Osteocyte (in vitro differentiated cells): ENCODE data around the gene KAZN. TPM values are rescaled to one million over a fixed set of nuclear protein-coding genes. Genes with fewer than 3 reads are reported as not detected.

Experiments
- DNase-seq: peaks from one replicate; pipeline ENCODE4 v3.0.0; 2021; ENCODE audit warnings: mixed read lengths; ENCODE audit not compliant: unreplicated experiment; ENCODE audit errors: extremely low spot score
- H3K27ac Mint-ChIP-seq: one replicate; pipeline ENCODE4 v1.8.0; 2021; ENCODE audit warnings: mild to moderate bottlenecking, mixed read lengths; ENCODE audit not compliant: unreplicated experiment
- H3K27me3 Mint-ChIP-seq: one replicate; pipeline ENCODE4 v1.8.0; 2021; ENCODE audit warnings: mixed read lengths; ENCODE audit not compliant: unreplicated experiment
- H3K36me3 Mint-ChIP-seq: one replicate; pipeline ENCODE4 v1.8.0; 2021; ENCODE audit warnings: mixed read lengths; ENCODE audit not compliant: unreplicated experiment
- H3K4me1 Mint-ChIP-seq: one replicate; pipeline ENCODE4 v1.8.0; 2021; ENCODE audit warnings: mixed read lengths; ENCODE audit not compliant: unreplicated experiment
- H3K4me3 Mint-ChIP-seq: one replicate; pipeline ENCODE4 v1.8.0; 2021; ENCODE audit warnings: mild to moderate bottlenecking, moderate library complexity, mixed read lengths; ENCODE audit not compliant: unreplicated experiment
- H3K9me3 Mint-ChIP-seq: one replicate; pipeline ENCODE4 v1.8.0; 2021; ENCODE audit warnings: mixed read lengths; ENCODE audit not compliant: unreplicated experiment
- CTCF ChIP-seq: fragments of 200-600 bp; sonication (generic); IDR thresholded peaks from 2 replicates; pipeline ENCODE4 v1.5.0; 2021; ENCODE audit warnings: antibody characterized with exemption, mild to moderate bottlenecking, moderate library complexity
- total RNA-seq: library from RNA; stranded (reverse); gene quantifications from 2 replicates; pipeline ENCODE4 v1.2.1, GENCODE V29; 2021

The KAZN gene
- total RNA-seq, 1 donor from 2014 or later, result 47.1 TPM

- H3K27me3 Mint-ChIP-seq, result no peaks in the 10 kb centered on the region
- H3K27ac Mint-ChIP-seq, result peak overlapping the region; percentile 92
- H3K4me1 Mint-ChIP-seq, result peaks cover 50% of the 10 kb centered on the region
- peak; percentile 46 for TF ChIP-seq CTCF
- no peaks in the 10 kb centered on the region for H3K9me3 Mint-ChIP-seq
- H3K4me3 Mint-ChIP-seq, result peak overlapping the region; percentile 93
- DNase-seq, result peak; percentile 88
- no peaks in the 10 kb centered on the region for H3K36me3 Mint-ChIP-seq
These were observed 326.2 kb downstream of the KAZN start for GRCh38 chr1:14924455-14925331.

GRCh38 chr1:14925336-14926136 is 327.1 kb downstream of the KAZN start:
- H3K27me3 Mint-ChIP-seq, result no peaks in the 10 kb centered on the region
- H3K9me3 Mint-ChIP-seq, result no peaks in the 10 kb centered on the region
- peaks cover 57% of the 10 kb centered on the region for H3K4me1 Mint-ChIP-seq
- no peak for DNase-seq
- H3K27ac Mint-ChIP-seq, result peak overlapping the region; percentile 92
- no peaks in the 10 kb centered on the region for H3K36me3 Mint-ChIP-seq
- TF ChIP-seq CTCF, result peak; percentile 17
- H3K4me3 Mint-ChIP-seq, result peak overlapping the region; percentile 93

GRCh38 chr1:14926229-14926628 is 327.7 kb downstream of the KAZN start:
- Mint-ChIP-seq H3K9me3 (no peaks in the 10 kb centered on the region), H3K36me3 (no peaks in the 10 kb centered on the region), H3K27ac (peak overlapping the region; percentile 79), H3K4me1 (peaks cover 58% of the 10 kb centered on the region), H3K4me3 (peak overlapping the region; percentile 93), H3K27me3 (no peaks in the 10 kb centered on the region)
- no peak for TF ChIP-seq CTCF
- DNase-seq, result no peak

- Mint-ChIP-seq H3K9me3 (no peaks in the 10 kb centered on the region), H3K4me1 (peaks cover 61% of the 10 kb centered on the region), H3K27me3 (no peaks in the 10 kb centered on the region), H3K36me3 (peaks cover 4% of the 10 kb centered on the region), H3K4me3 (peak overlapping the region; percentile 93), H3K27ac (peak overlapping the region; percentile 79)
- no peak for TF ChIP-seq CTCF
- no peak for DNase-seq
These were observed 328.5 kb downstream of the KAZN start for GRCh38 chr1:14926818-14927575.
